ENCODE data around the gene NFYB.

NFYB gene

GRCh38 chr12:104155711-104156555, 17.9 kb upstream of the NFYB start:
- no peak for TF ChIP-seq CTCF (IDR thresholded peaks at IDR 0.05; ENCODE audit: low read depth, low read length)
- in situ Hi-C loops (cut with HindIII; ENCODE audit: low sequenced_read_pairs) = no loop called here
- DNase-seq (ENCODE audit: low read depth, low spot score) = no peak
- H3K4me3 ChIP-seq (ENCODE audit: low read depth, low read length) = no peak overlapping the region

GRCh38 chr12:104154806-104155205, 16.8 kb upstream of the NFYB start:
- no peak for DNase-seq (ENCODE audit: low read depth, low spot score)
- no peak overlapping the region for H3K4me3 ChIP-seq (ENCODE audit: low read depth, low read length)
- no peak for TF ChIP-seq CTCF (IDR thresholded peaks at IDR 0.05; ENCODE audit: low read depth, low read length)
- in situ Hi-C loops (cut with HindIII; ENCODE audit: low sequenced_read_pairs) = no loop called here

- no peak for TF ChIP-seq CTCF (IDR thresholded peaks at IDR 0.05; ENCODE audit: low read depth, low read length)
- no peak overlapping the region for H3K4me3 ChIP-seq (ENCODE audit: low read depth, low read length)
- DNase-seq (ENCODE audit: low read depth, low spot score) = no peak
- in situ Hi-C loops (cut with HindIII; ENCODE audit: low sequenced_read_pairs) = no loop called here
Observed at GRCh38 chr12:104154286-104154685, 16.3 kb upstream of the NFYB start.

- DNase-seq (ENCODE audit: low read depth, low spot score) = no peak
- H3K4me3 ChIP-seq (ENCODE audit: low read depth, low read length) = no peak overlapping the region
- no peak for TF ChIP-seq CTCF (IDR thresholded peaks at IDR 0.05; ENCODE audit: low read depth, low read length)
- in situ Hi-C loops (cut with HindIII; ENCODE audit: low sequenced_read_pairs) = no loop called here
Observed at GRCh38 chr12:104152685-104153241, 14.8 kb upstream of the NFYB start.

- in situ Hi-C loops (cut with HindIII; ENCODE audit: low sequenced_read_pairs) = no loop called here
Observed at GRCh38 chr12:104150416-104150815, 12.4 kb upstream of the NFYB start.

GRCh38 chr12:104147346-104147745, 9.3 kb upstream of the NFYB start:
- no peak overlapping the region for H3K4me3 ChIP-seq (ENCODE audit: low read depth, low read length)
- DNase-seq (ENCODE audit: low read depth, low spot score) = no peak
- no peak for TF ChIP-seq CTCF (IDR thresholded peaks at IDR 0.05; ENCODE audit: low read depth, low read length)
- in situ Hi-C loops (cut with HindIII; ENCODE audit: low sequenced_read_pairs) = no loop called here

More at GRCh38 chr12:104150416-104150815, 12.4 kb upstream of the NFYB start:
- no peak for DNase-seq (ENCODE audit: low read depth, low spot score)
- no peak overlapping the region for H3K4me3 ChIP-seq (ENCODE audit: low read depth, low read length)
- TF ChIP-seq CTCF (IDR thresholded peaks at IDR 0.05; ENCODE audit: low read depth, low read length) = no peak
